Upper lobe of left lung (tissue), 6 donors: ENCODE measurements around the gene ELOB. TPM values are rescaled to one million over a fixed set of nuclear protein-coding genes. Genes with fewer than 3 reads are reported as not detected.
A peak's percentile ranks its signal among the peaks of the same experiment; 100 is the strongest.

Experiments
- ATAC-seq, 2 donors: fragments of 200-7000 bp; cut with Tn5 transposase; one replicate each; pipeline ENCODE4 v1.9.1; 2022; ENCODE audit warnings: mild to moderate bottlenecking in 2 of 2, moderate library complexity in 2 of 2; ENCODE audit not compliant: low FRiP score in 2 of 2
- DNase-seq, 2 donors: peaks; one replicate each; pipeline ENCODE4 v3.0.0-alpha.2; 2019 to 2020
- H3K27ac ChIP-seq, 4 donors: fragments of 200-600 bp; sonication (generic); one replicate each; pipeline ENCODE4 v1.5.1; 2016 to 2019
- H3K27me3 ChIP-seq, 4 donors: fragments of 200-600 bp; sonication (generic); one replicate each; pipeline ENCODE4 v1.5.1; 2017 to 2019
- H3K36me3 ChIP-seq, 4 donors: fragments of 200-600 bp; sonication (generic); one replicate each; pipeline ENCODE4 v1.5.1; 2016 to 2019
- H3K4me1 ChIP-seq, 4 donors: fragments of 200-600 bp; sonication (generic); one replicate each; pipeline ENCODE4 v1.5.1; 2018 to 2019
- H3K4me3 ChIP-seq, 4 donors: fragments of 200-600 bp; sonication (generic); one replicate each; pipeline ENCODE4 v1.5.1; 2017 to 2019; ENCODE audit warnings: mild to moderate bottlenecking in 2 of 4, moderate library complexity in 1 of 4
- H3K9me3 ChIP-seq, 4 donors: fragments of 200-600 bp; sonication (generic); one replicate each; pipeline ENCODE4 v1.5.1; 2018 to 2019
- EP300 ChIP-seq, 4 donors: sonication (generic); formaldehyde crosslinking; IDR thresholded peaks; one replicate each; pipeline ENCODE4 v1.5.1; 2017; ENCODE audit warnings: antibody characterized with exemption in 4 of 4, control low read depth in 2 of 4
- POLR2A ChIP-seq, 4 donors: fragments of 450-650 bp; IDR thresholded peaks; one replicate each; pipeline ENCODE4 v1.5.1; 2016 to 2017; ENCODE audit warnings: antibody characterized with exemption in 4 of 4, mild to moderate bottlenecking in 2 of 4
- POLR2AphosphoS5 ChIP-seq, 2 donors: sonication (generic); formaldehyde crosslinking; IDR thresholded peaks; one replicate each; pipeline ENCODE4 v1.5.1; 2017; ENCODE audit warnings: antibody characterized with exemption in 2 of 2
- WGBS, 2 donors: methylation state at CpG; one replicate each; pipeline ENCODE4 v1.1.5; 2017 to 2018; 5-methylcytosine and 5-hydroxymethylcytosine counted together
- total RNA-seq, 6 donors: library from RNA; depleted of rRNA in 4 of 6; stranded (reverse); fragments of >200 nt in 4 of 6; gene quantifications; one replicate each; pipeline versions ENCODE4 v1.1.0 to v1.2.1, GENCODE V29; 2016 to 2021
- TF ChIP-seq, protein P1 (sequence below), 6 experiments: fragments of 450-650 bp in 4 of 6; fragments of 200-600 bp in 2 of 6; sonication (generic) in 2 of 6; IDR thresholded peaks; one replicate each; pipeline ENCODE4 v1.5.1; 2016 to 2019; ENCODE audit warnings: antibody characterized with exemption in 6 of 6
- donor health status: DM: no; HTN: no; CAD: no; lungs with moderate emphysema.
- donor health status: DM: no; HTN: yes; CAD: no; lungs with severe emphysema.

The ELOB gene
- total RNA-seq, 6 donors from 2014 or later = 73.3 to 245 (median 145) TPM

DNA sequence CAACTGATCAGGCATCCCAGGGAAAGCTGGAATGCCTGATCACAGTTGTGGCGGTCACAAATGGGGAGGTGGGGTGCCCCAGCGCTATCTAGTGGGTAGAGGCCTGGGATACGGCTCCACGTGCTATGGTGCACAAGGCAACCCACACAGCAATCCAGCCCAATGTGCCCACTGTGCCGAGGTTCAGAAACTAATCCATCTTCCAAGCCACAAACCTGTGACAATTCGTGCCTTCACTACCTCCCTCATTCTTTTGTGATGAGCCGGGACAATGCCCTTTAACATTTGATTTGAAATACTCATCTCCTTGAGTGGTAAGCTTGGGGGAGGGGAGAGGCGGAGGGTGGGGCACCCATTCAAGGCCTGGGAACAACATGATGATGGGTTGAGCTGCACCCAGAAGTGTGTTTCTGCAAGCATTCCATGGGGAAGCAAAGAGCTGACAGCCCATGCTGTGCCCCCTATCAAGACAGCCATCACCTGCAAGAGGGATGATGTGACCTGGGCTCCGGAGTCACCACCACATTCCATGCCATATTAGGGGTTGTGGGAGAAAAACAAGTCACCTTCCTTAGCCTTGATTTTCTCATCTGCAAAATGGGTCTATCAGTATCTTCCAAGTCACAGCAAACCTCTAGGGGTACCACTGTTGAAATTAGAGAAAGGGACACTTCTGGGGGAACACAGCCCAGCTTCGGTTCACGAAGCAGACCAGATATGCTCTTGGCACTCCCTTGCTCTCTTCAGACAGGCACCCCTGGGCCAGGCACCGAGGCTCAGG is 3.7 kb downstream of the ELOB start:
- no peak for DNase-seq
- 88% methylated on average over 7 to 12 of the region's 12 CpGs for WGBS, 2 donors
- Histone ChIP-seq H3K9me3 (no peaks in the 10 kb centered on the region), H3K27me3 (no peaks in the 10 kb centered on the region), H3K4me1 (peaks cover 16 to 40% (median 18%) of the 10 kb centered on the region in 4 donors), H3K27ac (peak overlapping the region in 1 of 4 donors; percentile 24), H3K4me3 (no peak overlapping the region), H3K36me3 (peaks cover 32 to 71% (median 50%) of the 10 kb centered on the region in 4 donors)
- ATAC-seq = no peak
- TF ChIP-seq POLR2AphosphoS5 (IDR thresholded peaks at IDR 0.05) = no peak
- TF ChIP-seq EP300 (IDR thresholded peaks at IDR 0.05) = no peak
- TF ChIP-seq, protein P1, sequence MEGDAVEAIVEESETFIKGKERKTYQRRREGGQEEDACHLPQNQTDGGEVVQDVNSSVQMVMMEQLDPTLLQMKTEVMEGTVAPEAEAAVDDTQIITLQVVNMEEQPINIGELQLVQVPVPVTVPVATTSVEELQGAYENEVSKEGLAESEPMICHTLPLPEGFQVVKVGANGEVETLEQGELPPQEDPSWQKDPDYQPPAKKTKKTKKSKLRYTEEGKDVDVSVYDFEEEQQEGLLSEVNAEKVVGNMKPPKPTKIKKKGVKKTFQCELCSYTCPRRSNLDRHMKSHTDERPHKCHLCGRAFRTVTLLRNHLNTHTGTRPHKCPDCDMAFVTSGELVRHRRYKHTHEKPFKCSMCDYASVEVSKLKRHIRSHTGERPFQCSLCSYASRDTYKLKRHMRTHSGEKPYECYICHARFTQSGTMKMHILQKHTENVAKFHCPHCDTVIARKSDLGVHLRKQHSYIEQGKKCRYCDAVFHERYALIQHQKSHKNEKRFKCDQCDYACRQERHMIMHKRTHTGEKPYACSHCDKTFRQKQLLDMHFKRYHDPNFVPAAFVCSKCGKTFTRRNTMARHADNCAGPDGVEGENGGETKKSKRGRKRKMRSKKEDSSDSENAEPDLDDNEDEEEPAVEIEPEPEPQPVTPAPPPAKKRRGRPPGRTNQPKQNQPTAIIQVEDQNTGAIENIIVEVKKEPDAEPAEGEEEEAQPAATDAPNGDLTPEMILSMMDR (IDR thresholded peaks at IDR 0.05) = no peak
- no peak for TF ChIP-seq POLR2A (IDR thresholded peaks at IDR 0.05)

GRCh38 chr16:2771496-2772402 is 5.3 kb downstream of the ELOB start:
- peak overlapping the region in 1 of 4 donors; percentile 15 for H3K27ac ChIP-seq
- peaks cover 14 to 35% (median 14%) of the 10 kb centered on the region in 4 donors for H3K4me1 ChIP-seq
- H3K36me3 ChIP-seq = peaks cover 45 to 87% (median 67%) of the 10 kb centered on the region in 4 donors
- no peaks in the 10 kb centered on the region for H3K27me3 ChIP-seq
- TF ChIP-seq EP300 (IDR thresholded peaks at IDR 0.05) = no peak
- TF ChIP-seq POLR2AphosphoS5 (IDR thresholded peaks at IDR 0.05) = no peak
- TF ChIP-seq, protein P1 (IDR thresholded peaks at IDR 0.05) = no peak
- no peak for TF ChIP-seq POLR2A (IDR thresholded peaks at IDR 0.05)
- 79 to 91% methylated on average over 15 to 18 of the region's 18 CpGs for WGBS, 2 donors
- H3K9me3 ChIP-seq = no peaks in the 10 kb centered on the region
- DNase-seq (no peak), ATAC-seq (no peak)
- no peak overlapping the region for H3K4me3 ChIP-seq

- Histone ChIP-seq H3K27me3 (no peaks in the 10 kb centered on the region), H3K4me1 (peaks cover 1 to 23% (median 4%) of the 10 kb centered on the region in 4 donors), H3K27ac (peak overlapping the region in 3 of 4 donors; percentile 37 to 64 (median 52)), H3K4me3 (no peak overlapping the region), H3K36me3 (peaks cover 54 to 100% (median 81%) of the 10 kb centered on the region in 4 donors), H3K9me3 (no peaks in the 10 kb centered on the region)
- peak in 1 of 2 donors; percentile 1 for ATAC-seq
- no peak for DNase-seq
- TF ChIP-seq EP300 (IDR thresholded peaks at IDR 0.05) = no peak
- no peak for TF ChIP-seq POLR2AphosphoS5 (IDR thresholded peaks at IDR 0.05)
- TF ChIP-seq POLR2A (IDR thresholded peaks at IDR 0.05) = no peak
- TF ChIP-seq, protein P1 (IDR thresholded peaks at IDR 0.05) = no peak
- 87 to 91% methylated on average over 23 to 32 of the region's 32 CpGs for WGBS, 2 donors
Measured at GRCh38 chr16:2770057-2770951, 6.8 kb downstream of the ELOB start.

DNA sequence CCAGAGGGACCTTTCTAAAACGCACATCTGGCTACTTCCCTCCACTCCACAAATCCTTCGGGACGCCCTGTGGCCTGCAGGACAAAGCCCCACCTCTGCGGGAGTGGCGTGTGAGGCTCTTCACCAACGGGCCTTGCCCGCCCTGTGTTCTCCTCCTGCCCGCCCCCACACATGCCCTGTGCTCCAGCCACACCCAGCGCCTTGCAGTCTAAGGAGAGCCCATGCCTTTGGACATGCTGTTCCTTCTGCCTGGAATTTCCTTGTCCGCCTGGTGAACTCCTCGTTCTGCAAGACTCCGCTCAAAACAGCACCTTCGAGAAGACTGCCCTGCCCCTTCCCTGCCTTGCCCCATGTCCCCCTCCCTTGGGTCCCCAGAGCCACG is 7.4 kb downstream of the ELOB start:
- WGBS, 2 donors = 80% methylated on average over 14 of the region's 14 CpGs
- no peak overlapping the region for H3K4me3 ChIP-seq
- H3K4me1 ChIP-seq = peaks cover 0 to 17% (median 0%) of the 10 kb centered on the region in 4 donors
- H3K27me3 ChIP-seq = no peaks in the 10 kb centered on the region
- H3K27ac ChIP-seq = peak overlapping the region in 2 of 4 donors; percentile 52 to 64
- DNase-seq (peak in 1 of 2 donors; percentile 73), ATAC-seq (peak; percentile 62 to 65)
- peak in 1 of 4 donors; percentile 28 for TF ChIP-seq EP300 (IDR thresholded peaks at IDR 0.05)
- no peak for TF ChIP-seq POLR2A (IDR thresholded peaks at IDR 0.05)
- peak in 1 of 2 donors; percentile 23 for TF ChIP-seq POLR2AphosphoS5 (IDR thresholded peaks at IDR 0.05)
- peaks cover 56 to 100% (median 86%) of the 10 kb centered on the region in 4 donors for H3K36me3 ChIP-seq
- no peaks in the 10 kb centered on the region for H3K9me3 ChIP-seq
